NCI-H2227 (cell line): ENCODE data around the gene ACADSB.

ENCODE experiments used
- DNase-seq: peaks from one replicate; lab custom pipeline; 2025; ENCODE audit not compliant: unreplicated experiment; lab: John Stamatoyannopoulos, UW

ACADSB gene

DNA sequence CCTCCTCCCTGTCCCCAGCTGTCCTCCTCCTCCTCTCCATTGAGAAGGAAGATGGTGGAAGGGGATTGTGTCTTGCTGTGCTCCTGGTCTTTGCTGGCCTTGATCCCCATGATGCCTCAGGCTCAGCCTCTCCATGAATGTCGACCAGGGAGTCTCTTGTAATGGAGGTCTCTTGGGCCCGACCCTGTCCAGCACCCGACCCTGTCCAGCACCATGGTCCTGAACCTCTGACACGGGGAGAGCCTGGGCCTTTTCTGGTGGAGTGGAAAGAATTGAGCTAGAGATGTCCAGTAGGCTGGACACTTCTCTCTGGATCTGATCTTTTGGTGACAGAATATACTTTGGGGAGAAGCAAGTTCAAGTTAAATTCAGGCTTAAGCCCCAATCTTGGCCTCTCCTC, 84.7 kb downstream of the ACADSB start:
- no peak for DNase-seq

GRCh38 chr10:123096452-123096851, 87.6 kb downstream of the ACADSB start:
- DNase-seq, result no peak

DNA sequence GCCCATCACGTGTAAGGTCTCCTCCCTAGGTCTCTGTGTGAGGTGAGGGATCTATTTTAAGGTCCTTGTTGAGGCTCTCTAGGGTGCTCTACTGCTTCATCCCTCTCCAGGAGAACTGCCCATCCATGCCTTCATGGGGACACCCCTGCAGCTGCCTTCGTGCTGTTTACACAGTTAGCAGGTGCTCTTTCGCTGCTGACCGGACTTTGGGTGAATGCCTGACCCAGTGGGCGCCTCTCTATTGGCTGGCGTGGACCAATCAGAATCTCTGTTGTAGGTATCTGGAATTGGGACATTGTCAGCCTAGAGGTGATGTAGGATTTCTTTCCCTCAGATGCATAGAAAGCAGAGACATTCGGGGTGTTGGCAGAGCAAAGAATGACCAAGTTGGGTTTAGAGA, 88.2 kb downstream of the ACADSB start:
- no peak for DNase-seq

GRCh38 chr10:123100030-123100762, 91.4 kb downstream of the ACADSB start:
- DNase-seq, result no peak

DNA sequence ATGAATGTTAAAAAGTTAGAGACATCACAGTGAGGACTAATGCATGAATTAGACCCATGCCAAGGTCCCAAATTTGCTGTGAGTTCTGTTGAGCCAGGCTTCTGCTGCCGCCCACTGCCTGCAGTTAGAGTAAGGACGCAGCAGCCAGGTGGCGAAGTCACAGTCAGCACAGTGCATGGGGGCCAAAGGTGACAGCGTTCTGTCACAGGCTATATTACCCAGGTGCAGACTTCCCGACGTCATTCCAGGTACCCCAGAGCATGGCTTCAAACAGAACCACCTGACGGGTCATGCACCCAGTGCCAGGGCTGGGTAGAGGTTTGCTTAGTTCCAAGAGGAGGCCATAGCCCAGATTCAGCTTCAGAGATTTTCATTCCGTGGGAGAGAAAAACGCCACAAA, 93.1 kb downstream of the ACADSB start:
- no peak for DNase-seq

GRCh38 chr10:123102673-123103072, 93.9 kb downstream of the ACADSB start:
- no peak for DNase-seq

GRCh38 chr10:123103944-123104343, 95.1 kb downstream of the ACADSB start:
- DNase-seq, result no peak
